AG10803 (cell line): ENCODE data around the gene ZNF808.
"Not testable (repeated sequence)": the region's sequence is repeated elsewhere in the genome, so short reads cannot be mapped to it uniquely, and the experiment has no call there.

Experiments
- DNase-seq: peaks from one replicate; pipeline ENCODE4 v3.0.0; 2010; ENCODE audit warnings: low read depth
- H3K4me3 ChIP-seq: 2 replicates; pipeline ENCODE4 v1.5.1; 2011; ENCODE audit warnings: mild to moderate bottlenecking, low read length, control low read depth
- TF ChIP-seq, protein P1 (sequence below): conservative IDR thresholded peaks from 2 replicates; pipeline ENCODE4 v1.5.1; 2011; ENCODE audit warnings: mild to moderate bottlenecking, low read length, control low read depth, inconsistent platforms

Gene ZNF808

GRCh38 chr19:52532480-52532879 is 5.0 kb downstream of the ZNF808 start:
- no peak for DNase-seq

GRCh38 chr19:52533901-52534300 is 6.4 kb downstream of the ZNF808 start:
- H3K4me3 ChIP-seq = no peak overlapping the region
- TF ChIP-seq, protein P1, sequence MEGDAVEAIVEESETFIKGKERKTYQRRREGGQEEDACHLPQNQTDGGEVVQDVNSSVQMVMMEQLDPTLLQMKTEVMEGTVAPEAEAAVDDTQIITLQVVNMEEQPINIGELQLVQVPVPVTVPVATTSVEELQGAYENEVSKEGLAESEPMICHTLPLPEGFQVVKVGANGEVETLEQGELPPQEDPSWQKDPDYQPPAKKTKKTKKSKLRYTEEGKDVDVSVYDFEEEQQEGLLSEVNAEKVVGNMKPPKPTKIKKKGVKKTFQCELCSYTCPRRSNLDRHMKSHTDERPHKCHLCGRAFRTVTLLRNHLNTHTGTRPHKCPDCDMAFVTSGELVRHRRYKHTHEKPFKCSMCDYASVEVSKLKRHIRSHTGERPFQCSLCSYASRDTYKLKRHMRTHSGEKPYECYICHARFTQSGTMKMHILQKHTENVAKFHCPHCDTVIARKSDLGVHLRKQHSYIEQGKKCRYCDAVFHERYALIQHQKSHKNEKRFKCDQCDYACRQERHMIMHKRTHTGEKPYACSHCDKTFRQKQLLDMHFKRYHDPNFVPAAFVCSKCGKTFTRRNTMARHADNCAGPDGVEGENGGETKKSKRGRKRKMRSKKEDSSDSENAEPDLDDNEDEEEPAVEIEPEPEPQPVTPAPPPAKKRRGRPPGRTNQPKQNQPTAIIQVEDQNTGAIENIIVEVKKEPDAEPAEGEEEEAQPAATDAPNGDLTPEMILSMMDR = no peak
- no peak for DNase-seq

More at GRCh38 chr19:52532480-52532879, 5.0 kb downstream of the ZNF808 start:
- TF ChIP-seq, protein P1 = no peak
- H3K4me3 ChIP-seq = no peak overlapping the region

DNA sequence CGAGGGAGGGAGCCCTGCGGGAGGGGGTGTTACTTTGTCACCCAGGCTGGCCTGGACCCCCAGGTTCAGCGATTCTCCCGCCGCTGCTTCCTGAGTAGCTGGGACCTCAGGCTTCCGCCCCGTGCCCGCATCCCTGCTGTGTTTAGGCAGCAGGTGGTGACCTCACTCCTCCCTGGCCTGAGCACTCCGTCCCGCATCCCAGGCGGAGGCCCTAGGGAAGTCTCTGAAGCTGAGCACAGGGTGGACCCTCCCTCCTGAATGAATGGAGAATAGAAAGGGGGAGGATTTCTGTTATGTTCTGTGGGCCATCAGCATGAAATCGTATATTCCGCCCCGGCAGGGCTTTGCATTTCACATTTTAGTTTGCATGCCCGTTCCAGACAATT is 7.9 kb downstream of the ZNF808 start:
- H3K4me3 ChIP-seq = peak overlapping the region; percentile 76
- not testable (repeated sequence) for DNase-seq

- H3K4me3 ChIP-seq = peak overlapping the region; percentile 76
- TF ChIP-seq, protein P1 = no peak; the same call in 1 of the 2 replicates
- peak; percentile 71 for DNase-seq
Observed at GRCh38 chr19:52535771-52536447, 8.4 kb downstream of the ZNF808 start.

- peak; percentile 4 for DNase-seq
- peak overlapping the region; percentile 76 for H3K4me3 ChIP-seq
Observed at GRCh38 chr19:52536448-52536800, 9.0 kb downstream of the ZNF808 start.

GRCh38 chr19:52538815-52539214 is 11.3 kb downstream of the ZNF808 start:
- not testable (repeated sequence) for DNase-seq, H3K4me3 ChIP-seq

More at GRCh38 chr19:52536448-52536800, 9.0 kb downstream of the ZNF808 start:
- TF ChIP-seq, protein P1 = no peak

DNA sequence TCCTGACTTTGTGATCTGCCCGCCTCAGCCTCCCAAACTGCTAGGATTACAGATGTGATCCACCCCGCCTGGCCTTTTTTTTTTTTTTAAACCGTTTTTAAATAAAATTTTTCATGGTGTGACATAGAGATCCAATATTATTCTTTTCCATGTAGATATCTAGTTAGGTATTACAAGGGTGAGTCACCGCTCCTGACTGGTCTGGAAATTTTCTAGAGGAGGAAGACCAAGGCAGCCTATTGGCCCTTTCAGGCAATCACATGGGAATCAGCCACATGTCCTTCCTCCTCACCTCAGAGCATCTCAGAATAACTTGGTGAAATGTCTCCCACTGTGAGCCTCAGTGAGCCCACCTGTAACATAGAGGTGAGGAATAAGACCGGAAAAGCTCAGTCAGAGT is 13.7 kb downstream of the ZNF808 start:
- H3K4me3 ChIP-seq, DNase-seq: not testable (repeated sequence)

DNA sequence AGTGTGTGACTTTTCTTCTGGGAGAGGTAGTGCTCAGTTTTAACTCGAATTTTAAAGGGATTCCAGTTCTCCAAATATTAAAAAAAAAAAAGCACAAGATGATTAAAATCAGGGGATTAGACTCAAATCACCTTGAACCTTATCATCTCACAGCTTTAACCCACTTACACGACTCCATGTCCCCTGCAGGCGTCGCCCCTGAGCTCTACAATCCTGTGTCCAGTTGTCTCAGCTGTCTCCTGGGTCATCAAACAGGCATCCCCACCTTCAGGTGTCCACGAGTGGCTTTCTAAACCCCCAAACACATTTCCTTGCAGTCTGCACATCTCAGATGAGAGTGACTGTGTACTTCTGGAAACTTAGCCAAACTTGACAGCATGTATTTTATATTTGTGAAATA is 14.1 kb downstream of the ZNF808 start:
- no peak for DNase-seq
- TF ChIP-seq, protein P1 = no peak

DNA sequence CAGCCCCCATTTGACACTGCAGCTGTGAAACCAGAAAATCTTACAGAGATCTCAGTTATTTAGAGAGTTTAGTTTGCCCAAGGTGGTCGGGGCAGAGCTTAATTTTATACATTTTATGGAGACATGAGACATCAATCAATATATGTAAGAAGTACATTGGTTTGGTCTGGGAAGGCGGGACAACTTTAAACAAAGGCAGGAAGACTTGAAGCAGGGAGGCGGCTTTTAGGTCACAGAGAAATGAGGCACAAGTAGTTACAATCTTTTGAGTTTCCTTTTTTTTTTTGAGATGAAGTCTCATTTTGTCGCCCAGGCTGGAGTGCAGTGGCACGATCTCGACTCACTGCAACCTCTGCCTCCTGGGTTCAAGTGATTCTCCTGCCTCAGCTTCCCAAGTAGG is 15.1 kb downstream of the ZNF808 start:
- H3K4me3 ChIP-seq, DNase-seq: not testable (repeated sequence)

More for the DNA sequence above, 14.1 kb downstream of the ZNF808 start:
- H3K4me3 ChIP-seq = no peak overlapping the region
